HG03159 (cell line): Measurements from ENCODE around the gene COIL.
A peak's percentile ranks its signal among the peaks of the same experiment; 100 is the strongest.

ENCODE experiments used
- ATAC-seq: cut with Tn5 transposase; IDR thresholded peaks from one replicate; pipeline ENCODE4 v1.9.1; 2021; ENCODE audit warnings: mild to moderate bottlenecking, moderate library complexity; ENCODE audit not compliant: unreplicated experiment

COIL gene

GRCh38 chr17:56937687-56938086 is 23.2 kb downstream of the COIL start:
- ATAC-seq, result no peak

- ATAC-seq, result no peak
These were observed 24.0 kb downstream of the COIL start for GRCh38 chr17:56936697-56937322.

- no peak for ATAC-seq
These were observed 25.4 kb downstream of the COIL start for GRCh38 chr17:56935461-56935860.

DNA sequence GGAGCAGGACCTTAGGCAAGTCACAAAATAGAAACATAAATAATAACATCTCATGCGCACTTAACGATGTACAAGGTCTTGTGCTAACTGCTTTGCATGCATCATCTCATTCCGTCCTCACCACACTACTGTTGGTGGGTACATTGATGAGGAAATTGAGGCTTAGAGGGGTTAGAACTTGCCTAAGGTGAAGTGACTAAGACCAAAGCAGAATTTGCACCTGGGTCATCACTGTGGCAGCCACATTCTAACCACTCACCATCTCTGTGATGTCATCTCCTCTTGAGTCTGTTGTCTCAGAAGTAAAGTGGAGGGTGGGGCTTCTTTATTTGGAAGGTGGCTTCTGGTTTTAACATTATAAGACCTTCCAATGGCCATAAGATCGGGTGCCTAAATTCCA is 26.6 kb downstream of the COIL start:
- ATAC-seq, result no peak

DNA sequence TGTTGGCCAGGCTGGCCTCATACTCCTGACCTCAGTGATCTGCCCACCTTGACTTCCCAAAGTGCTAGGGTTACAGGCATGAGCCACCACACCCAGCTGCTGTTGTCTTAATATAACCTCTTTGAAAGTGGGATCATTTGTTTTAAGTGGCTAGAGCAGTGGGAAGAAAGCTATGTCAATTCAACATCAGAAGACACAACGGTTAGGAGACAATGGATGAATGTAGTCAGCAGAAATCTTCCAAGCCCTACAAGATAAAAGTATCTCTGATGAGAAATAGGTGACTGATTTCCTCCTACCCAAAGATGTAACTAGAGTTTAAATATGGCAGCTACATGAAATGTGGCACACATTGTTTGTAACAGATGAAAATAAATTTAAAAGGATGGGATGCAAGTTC is 27.0 kb downstream of the COIL start:
- no peak for ATAC-seq

DNA sequence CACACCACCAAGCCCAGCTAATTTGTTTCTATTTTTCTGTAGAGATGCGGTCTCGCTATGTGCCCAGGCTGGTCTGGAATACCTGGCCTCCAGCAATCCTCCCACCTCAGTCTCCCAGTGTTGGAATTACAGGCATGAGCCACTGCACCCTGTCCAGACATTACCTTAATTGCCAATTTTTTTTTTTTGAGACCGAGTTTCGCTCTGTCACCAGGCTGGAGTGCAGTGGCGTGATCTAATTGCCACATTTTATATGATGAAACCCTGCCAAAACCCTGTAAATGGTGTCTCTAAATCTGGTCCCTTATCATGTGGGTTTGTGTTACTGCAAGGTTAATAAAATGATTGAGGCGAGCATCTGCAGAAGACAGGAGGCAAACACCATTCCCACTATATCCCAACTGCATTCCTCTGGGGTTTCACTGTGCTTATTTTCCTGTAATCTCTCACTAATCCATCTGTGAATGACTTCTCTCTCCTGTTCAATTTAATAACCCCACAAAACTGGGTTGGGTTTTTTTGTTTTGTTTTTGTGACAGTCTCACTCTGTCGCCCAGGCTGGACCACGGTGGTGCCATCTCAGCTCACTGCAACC is 27.6 kb downstream of the COIL start:
- no peak for ATAC-seq

- no peak for ATAC-seq
These were observed 30.0 kb downstream of the COIL start for GRCh38 chr17:56930739-56931337.

DNA sequence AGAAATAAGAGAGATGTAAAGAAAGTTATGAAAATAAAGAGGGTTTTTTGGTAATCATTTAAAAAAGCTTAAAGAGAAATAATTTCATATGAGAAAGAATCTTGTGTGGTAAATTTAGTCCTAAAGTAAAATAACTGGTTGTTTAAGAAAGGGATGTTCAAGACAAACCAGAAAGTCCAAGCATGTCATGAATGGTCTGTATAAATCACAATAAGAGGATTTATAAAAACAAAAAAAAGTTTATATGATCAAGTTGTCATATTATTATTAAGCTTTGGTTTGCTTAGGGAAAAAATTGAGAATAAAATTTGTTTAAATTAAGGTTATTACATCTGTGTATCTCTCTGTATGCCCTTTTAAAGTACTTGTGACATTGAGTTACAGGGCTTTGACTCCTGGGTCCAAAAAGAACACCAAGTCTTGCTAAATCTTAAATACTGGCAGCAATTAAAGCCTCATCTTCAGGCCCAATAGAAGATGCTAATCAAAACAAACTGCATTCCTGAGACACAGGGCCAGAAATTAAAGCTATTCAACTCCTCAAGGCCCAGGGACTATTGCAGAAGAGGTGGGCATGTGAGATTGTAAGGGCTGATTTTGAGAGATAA is 31.4 kb downstream of the COIL start:
- ATAC-seq, result no peak

DNA sequence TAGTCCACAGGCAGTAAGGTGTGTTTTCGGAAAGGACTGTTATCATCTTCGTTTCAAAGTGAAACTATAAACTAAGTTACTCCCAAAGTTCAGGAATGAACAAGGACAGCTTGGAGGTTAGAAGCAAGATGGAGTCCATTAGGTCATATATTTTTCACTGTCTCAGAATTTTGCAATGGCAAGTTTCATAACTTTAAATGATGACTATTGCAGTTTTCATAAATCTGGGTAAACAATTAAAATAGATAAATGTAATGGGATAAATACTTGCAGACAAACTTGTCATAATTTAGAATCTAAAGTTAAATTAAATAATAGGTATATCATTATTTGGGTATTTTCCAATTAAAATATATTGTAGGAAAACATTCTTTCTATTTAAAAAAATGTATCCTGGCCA is 32.3 kb downstream of the COIL start:
- no peak for ATAC-seq

DNA sequence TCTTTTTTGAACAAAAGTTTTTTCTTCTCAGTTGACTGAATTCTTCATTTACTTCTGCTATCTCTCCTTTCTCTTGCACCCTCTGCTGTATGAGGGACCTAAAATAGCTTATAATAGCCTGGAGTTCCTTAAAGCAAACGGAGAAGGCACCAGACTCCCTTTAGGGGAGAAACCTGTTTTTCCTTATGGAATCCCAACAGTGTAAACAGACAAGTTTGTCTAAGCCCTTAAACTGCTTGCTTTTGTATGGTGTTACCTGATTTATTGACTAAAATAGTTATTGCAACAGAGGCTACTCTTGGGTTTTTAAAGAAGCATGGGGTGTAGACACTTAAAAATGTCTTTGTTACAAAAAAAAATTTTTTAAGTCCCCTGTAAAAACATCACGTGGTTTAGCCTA is 34.1 kb downstream of the COIL start:
- no peak for ATAC-seq

GRCh38 chr17:56926270-56926669 is 34.6 kb downstream of the COIL start:
- ATAC-seq, result no peak

DNA sequence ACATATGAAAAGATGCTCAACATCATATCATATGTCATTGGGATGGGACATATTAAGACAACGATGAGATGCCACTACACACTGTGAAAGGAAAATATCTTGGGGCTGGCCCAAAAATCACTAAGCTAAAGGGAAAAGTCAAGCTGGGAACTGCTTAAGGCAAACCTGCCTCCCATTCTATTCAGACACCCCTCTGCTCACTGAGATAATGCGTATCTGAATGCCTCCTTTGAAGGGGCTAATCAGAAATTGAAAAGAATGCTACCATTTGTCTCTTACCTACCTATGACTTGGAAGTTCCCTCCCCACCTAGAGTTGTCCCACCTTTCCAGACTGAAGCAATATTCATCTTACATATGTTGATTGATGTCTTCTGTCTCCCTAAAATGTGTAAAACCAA is 35.8 kb downstream of the COIL start:
- no peak for ATAC-seq

GRCh38 chr17:56919717-56920116 is 41.1 kb downstream of the COIL start:
- ATAC-seq, result no peak

GRCh38 chr17:56918916-56919315 is 41.9 kb downstream of the COIL start:
- ATAC-seq, result no peak

- no peak for ATAC-seq
These were observed 43.1 kb downstream of the COIL start for GRCh38 chr17:56917559-56918296.

GRCh38 chr17:56914581-56915273 is 46.1 kb downstream of the COIL start:
- no peak for ATAC-seq

GRCh38 chr17:56913867-56914580 is 46.8 kb downstream of the COIL start, which contains the start of gene TRIM25:
TRIM25 (minus strand) TSS chr17:56914049; CDS start chr17:56913988, 61 bp downstream.
- ATAC-seq, result peak; percentile 69

DNA sequence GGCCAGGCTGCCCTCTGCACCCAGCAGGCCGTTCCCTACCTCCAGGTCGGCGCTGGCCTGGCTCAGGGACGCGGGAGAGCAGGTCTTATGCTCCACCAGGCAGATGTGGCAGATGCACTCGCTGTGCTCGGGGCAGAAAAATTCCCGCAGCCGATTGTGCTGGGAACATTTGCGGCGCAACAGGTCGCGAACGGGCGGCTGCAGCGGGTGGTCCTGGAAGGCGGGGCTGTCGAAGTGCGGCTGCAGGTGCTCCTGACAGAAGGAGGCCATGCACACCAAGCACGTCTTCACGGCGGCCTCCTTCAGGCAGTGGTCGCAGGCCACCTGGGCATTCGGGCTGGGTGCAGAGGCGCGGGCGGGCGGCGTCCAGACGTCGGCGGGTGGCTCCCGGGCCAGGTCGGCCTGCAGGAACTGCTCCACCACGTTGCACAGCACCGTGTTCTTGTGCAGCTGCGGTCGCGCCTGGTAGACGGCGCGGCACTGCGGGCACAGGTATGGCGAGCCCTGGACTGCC is 47.4 kb downstream of the COIL start:
- peak; percentile 38 for ATAC-seq

DNA sequence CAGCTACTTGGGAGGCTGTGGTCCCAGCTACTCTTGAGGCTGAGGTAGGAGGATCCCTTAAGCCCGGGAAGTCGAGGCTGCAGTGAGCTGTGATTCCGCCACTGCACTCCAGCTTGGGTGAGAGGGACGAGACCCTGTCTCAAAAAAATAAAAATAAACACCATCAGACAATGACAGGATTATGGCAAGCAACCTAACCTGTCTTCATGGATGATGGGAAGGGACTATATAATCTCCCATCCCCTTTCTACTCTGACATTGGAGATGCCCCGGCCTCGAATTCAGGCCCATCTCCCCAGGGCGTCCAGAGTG is 47.9 kb downstream of the COIL start:
- no peak for ATAC-seq
